MG63 (cell line): ENCODE results near the gene APOBEC3F. TPM values are rescaled to one million over a fixed set of nuclear protein-coding genes. Genes with fewer than 3 reads are reported as not detected.
"Not testable (repeated sequence)": the region's sequence is repeated elsewhere in the genome, so short reads cannot be mapped to it uniquely, and the experiment has no call there.

Experiments used
- DNase-seq: peaks from one replicate; pipeline ENCODE4 v3.0.0-alpha.2; 2020
- H3K27me3 ChIP-seq: fragments of 250-450 bp; sonication (Bioruptor Pico); 2 replicates; pipeline ENCODE4 v1.5.1; 2020; ENCODE audit warnings: mild to moderate bottlenecking, moderate library complexity
- H3K36me3 ChIP-seq: fragments of 250-450 bp; sonication (Bioruptor Pico); 2 replicates; pipeline ENCODE4 v1.5.1; 2020; ENCODE audit warnings: mild to moderate bottlenecking, moderate library complexity
- H3K4me3 ChIP-seq: fragments of 250-450 bp; sonication (Bioruptor Pico); 2 replicates; pipeline ENCODE4 v1.5.1; 2020; ENCODE audit warnings: mild to moderate bottlenecking, moderate library complexity
- H3K9me3 ChIP-seq: fragments of 250-450 bp; sonication (Bioruptor Pico); 2 replicates; pipeline ENCODE4 v1.5.1; 2020; ENCODE audit warnings: mild to moderate bottlenecking, moderate library complexity
- total RNA-seq: library from RNA; depleted of rRNA; stranded (reverse); fragments of >200 nt; shearing (Covaris generic); gene quantifications from 2 replicates; pipeline ENCODE4 v1.2.3, GENCODE V29; 2014; ENCODE audit warnings: low replicate concordance; rRNA removed

APOBEC3F gene
- 0.20 TPM in 1 of 2 replicates, not detected in the other for total RNA-seq

GRCh38 chr22:39040538-39041296, at the start of gene APOBEC3F:
TSS of gene APOBEC3F (plus strand) at chr22:39040864. CDS start at chr22:39040961, 97 bp downstream.
- peak; percentile 64 for DNase-seq

GRCh38 chr22:38992871-38993371, 47.7 kb upstream of the APOBEC3F start:
- H3K36me3 ChIP-seq, H3K27me3 ChIP-seq, H3K9me3 ChIP-seq, H3K4me3 ChIP-seq, DNase-seq: not testable (repeated sequence)

More at GRCh38 chr22:39040538-39041296, at the start of gene APOBEC3F:
- not testable (repeated sequence) for H3K27me3 ChIP-seq, H3K36me3 ChIP-seq, H3K9me3 ChIP-seq
- H3K4me3 ChIP-seq, result peak within 1 kb of the TSS; percentile 54

GRCh38 chr22:38996105-38996504, 44.6 kb upstream of the APOBEC3F start:
- no peak for DNase-seq
- no peaks in the 10 kb centered on the region for H3K36me3 ChIP-seq
- H3K9me3 ChIP-seq, result no peaks in the 10 kb centered on the region
- peaks cover 7% of the 10 kb centered on the region; the same call in 1 of the 2 replicates for H3K27me3 ChIP-seq
- H3K4me3 ChIP-seq, result no peak overlapping the region

GRCh38 chr22:38997518-38997917, 43.1 kb upstream of the APOBEC3F start:
- no peak overlapping the region for H3K4me3 ChIP-seq
- no peaks in the 10 kb centered on the region for H3K36me3 ChIP-seq
- no peaks in the 10 kb centered on the region for H3K9me3 ChIP-seq
- DNase-seq, result no peak
- peaks cover 7% of the 10 kb centered on the region; the same call in 1 of the 2 replicates for H3K27me3 ChIP-seq

- DNase-seq, result peak; percentile 74
- H3K4me3 ChIP-seq, result no peak overlapping the region
- peaks cover 4% of the 10 kb centered on the region; the same call in 1 of the 2 replicates for H3K27me3 ChIP-seq
- no peaks in the 10 kb centered on the region for H3K9me3 ChIP-seq
- H3K36me3 ChIP-seq, result no peaks in the 10 kb centered on the region
Measured at GRCh38 chr22:39003165-39003638, 37.5 kb upstream of the APOBEC3F start.

GRCh38 chr22:39007177-39007576, 33.5 kb upstream of the APOBEC3F start:
- DNase-seq, result no peak
- no peaks in the 10 kb centered on the region for H3K27me3 ChIP-seq
- H3K4me3 ChIP-seq, result no peak overlapping the region

GRCh38 chr22:39008271-39008850, 32.3 kb upstream of the APOBEC3F start:
- H3K9me3 ChIP-seq, H3K36me3 ChIP-seq: not testable (repeated sequence)

More at GRCh38 chr22:39007177-39007576, 33.5 kb upstream of the APOBEC3F start:
- H3K36me3 ChIP-seq, result no peaks in the 10 kb centered on the region
- H3K9me3 ChIP-seq, result no peaks in the 10 kb centered on the region

GRCh38 chr22:39010946-39011345, 29.7 kb upstream of the APOBEC3F start:
- H3K4me3 ChIP-seq, result no peak overlapping the region
- no peaks in the 10 kb centered on the region for H3K9me3 ChIP-seq
- H3K36me3 ChIP-seq, result no peaks in the 10 kb centered on the region
- no peaks in the 10 kb centered on the region for H3K27me3 ChIP-seq
- no peak for DNase-seq

More at GRCh38 chr22:39008271-39008850, 32.3 kb upstream of the APOBEC3F start:
- H3K27me3 ChIP-seq, DNase-seq, H3K4me3 ChIP-seq: not testable (repeated sequence)

- Histone ChIP-seq H3K9me3 (no peaks in the 10 kb centered on the region), H3K4me3 (no peak overlapping the region), H3K36me3 (no peaks in the 10 kb centered on the region), H3K27me3 (no peaks in the 10 kb centered on the region)
- no peak for DNase-seq
Measured at GRCh38 chr22:39012533-39013511, 27.8 kb upstream of the APOBEC3F start.

- DNase-seq, H3K9me3 ChIP-seq, H3K4me3 ChIP-seq, H3K27me3 ChIP-seq, H3K36me3 ChIP-seq: not testable (repeated sequence)
Measured at GRCh38 chr22:39013561-39013941, 27.1 kb upstream of the APOBEC3F start.

GRCh38 chr22:39013942-39014722, 26.5 kb upstream of the APOBEC3F start, which contains the start of gene APOBEC3C:
TSS of gene APOBEC3C (plus strand) at chr22:39014257. CDS start at chr22:39014363, 106 bp downstream.
- Histone ChIP-seq H3K27me3 (no peaks in the 10 kb centered on the region), H3K9me3 (no peaks in the 10 kb centered on the region), H3K4me3 (peak within 1 kb of the TSS; percentile 56), H3K36me3 (no peaks in the 10 kb centered on the region)
- DNase-seq, result peak; percentile 85

- not testable (repeated sequence) for H3K9me3 ChIP-seq, H3K27me3 ChIP-seq, DNase-seq, H3K36me3 ChIP-seq
- peak overlapping the region; percentile 56 for H3K4me3 ChIP-seq
Measured at GRCh38 chr22:39014723-39015121, 25.9 kb upstream of the APOBEC3F start.

GRCh38 chr22:39016592-39016991, 24.1 kb upstream of the APOBEC3F start:
- Histone ChIP-seq H3K4me3 (no peak overlapping the region), H3K36me3 (no peaks in the 10 kb centered on the region), H3K9me3 (no peaks in the 10 kb centered on the region), H3K27me3 (no peaks in the 10 kb centered on the region)
- DNase-seq, result no peak

GRCh38 chr22:39017596-39018365, 22.9 kb upstream of the APOBEC3F start:
- H3K4me3 ChIP-seq, result no peak overlapping the region
- H3K27me3 ChIP-seq, result no peaks in the 10 kb centered on the region
- H3K9me3 ChIP-seq, result no peaks in the 10 kb centered on the region
- no peak for DNase-seq
- H3K36me3 ChIP-seq, result no peaks in the 10 kb centered on the region

- not testable (repeated sequence) for DNase-seq, H3K4me3 ChIP-seq, H3K27me3 ChIP-seq, H3K36me3 ChIP-seq, H3K9me3 ChIP-seq
Measured at GRCh38 chr22:39020021-39020651, 20.5 kb upstream of the APOBEC3F start.
